GM21717 (cell line): ENCODE results near the gene ZDHHC4.

Experiments
- ATAC-seq: cut with Tn5 transposase; IDR thresholded peaks from one replicate; pipeline ENCODE4 v1.9.1; 2021; ENCODE audit warnings: mild to moderate bottlenecking, moderate library complexity; ENCODE audit not compliant: unreplicated experiment

Gene ZDHHC4

DNA sequence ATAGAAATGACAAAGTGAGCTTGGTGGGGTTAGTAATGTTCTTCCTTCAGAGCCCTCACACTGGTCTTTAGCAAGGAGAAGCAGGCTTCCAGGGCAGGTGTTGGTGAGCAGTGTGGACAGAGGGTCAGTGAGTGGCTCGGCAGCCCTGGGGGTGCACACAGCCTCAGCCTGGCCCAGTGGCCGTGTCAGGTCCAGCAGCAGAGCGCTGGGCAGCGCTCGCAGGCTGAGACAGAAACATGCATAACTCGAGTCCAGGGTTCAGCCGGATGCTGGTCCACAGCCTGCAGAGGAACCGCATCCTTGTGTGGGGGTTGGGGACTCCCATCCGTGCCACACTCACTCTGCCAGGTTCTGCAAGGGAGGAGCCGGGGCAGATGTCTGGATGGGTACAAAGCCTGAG is 27.2 kb downstream of the ZDHHC4 start:
- no peak for ATAC-seq

DNA sequence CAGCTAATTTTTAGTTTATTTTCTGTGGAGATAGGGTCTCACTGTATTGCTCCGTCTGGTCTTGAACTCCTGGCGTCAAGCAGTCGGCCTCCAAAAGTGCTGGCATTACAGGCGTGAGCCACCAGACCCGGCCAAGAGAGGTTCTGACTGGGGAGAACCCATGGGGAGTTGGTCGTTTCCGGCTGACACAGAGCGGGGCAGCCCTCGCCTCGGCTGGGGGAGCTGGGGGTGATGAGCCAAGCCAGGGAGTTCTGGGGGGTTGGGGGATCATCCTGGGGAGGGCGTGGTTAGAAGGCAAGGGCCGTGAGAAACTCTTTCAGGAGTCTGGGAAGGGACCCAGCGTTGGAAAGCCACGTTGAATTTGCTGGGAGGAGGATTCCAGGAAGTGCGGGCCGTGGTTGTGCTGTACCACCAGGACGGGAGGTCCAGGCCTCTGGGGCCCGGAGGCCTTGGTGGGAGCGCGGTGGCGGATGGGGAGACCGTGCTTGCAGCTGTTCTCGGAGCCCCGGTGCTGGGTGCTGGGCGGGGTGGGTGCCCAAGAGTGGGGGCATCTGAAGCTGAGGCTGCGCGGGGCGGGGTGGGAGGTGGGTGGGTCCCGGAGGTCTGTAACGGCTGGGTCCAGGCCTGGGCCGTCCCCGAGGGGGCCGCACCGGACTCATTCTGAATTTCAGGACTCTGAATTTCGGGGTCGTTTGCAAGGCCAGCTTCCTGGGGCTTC is 29.8 kb downstream of the ZDHHC4 start:
- ATAC-seq = no peak

DNA sequence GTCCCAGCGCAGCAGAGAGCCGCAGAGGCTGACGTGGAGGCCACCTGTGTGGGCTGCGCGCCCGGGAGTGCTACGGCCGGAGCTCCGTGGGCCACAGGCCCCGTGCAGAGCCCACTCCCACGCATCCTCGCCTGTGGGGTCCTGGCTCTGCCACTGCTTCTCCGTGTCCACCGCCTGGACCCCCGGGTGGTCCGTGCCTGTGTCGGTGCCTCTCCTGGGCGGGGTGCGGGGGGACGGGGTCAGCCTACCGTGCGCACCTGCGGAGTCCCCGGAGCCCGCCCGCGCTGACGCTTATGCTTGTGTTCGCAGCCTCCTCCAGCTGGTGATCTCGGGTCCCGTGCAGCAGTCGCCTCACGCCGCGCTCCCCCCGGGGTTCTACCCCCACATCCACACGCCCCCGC is 30.4 kb downstream of the ZDHHC4 start:
- no peak for ATAC-seq

DNA sequence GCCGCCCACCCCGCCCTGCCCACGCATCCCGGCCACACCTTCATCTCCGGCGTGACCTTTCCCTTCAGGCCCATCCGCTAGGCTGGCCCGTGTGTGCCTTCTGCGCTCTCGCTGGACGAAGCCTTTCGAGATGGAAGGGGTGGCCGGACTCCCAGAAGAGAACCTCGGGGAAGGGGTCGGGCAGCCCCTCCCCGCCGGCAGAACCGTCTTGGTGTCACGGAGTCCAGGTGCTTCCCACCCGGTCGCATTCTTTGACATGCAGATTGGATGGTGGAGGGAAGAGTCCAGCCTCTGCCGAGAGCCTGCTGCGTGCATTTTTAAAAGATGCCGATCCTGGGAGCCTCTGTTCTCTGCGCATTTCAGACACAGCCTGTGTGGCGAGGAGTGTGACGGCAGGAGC is 30.8 kb downstream of the ZDHHC4 start:
- ATAC-seq = no peak

DNA sequence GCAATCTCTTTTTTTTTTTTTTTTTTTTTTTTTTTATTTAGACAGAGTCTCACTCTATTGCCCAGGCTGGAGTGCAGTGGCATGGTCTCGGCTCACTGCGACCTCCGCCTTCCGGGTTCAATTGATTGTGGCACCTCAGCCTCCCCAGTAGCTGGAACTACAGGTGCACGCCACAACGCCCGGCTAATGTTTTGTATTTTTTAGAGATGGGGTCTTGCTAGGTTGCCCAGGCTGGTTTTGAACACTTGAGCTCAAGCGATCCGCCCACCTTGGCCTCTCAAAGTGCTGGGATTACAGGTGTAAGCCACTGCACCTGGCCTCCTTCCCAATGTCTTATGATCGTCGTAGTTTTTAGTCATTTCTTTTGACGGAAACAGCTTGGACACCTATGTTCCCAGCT is 31.5 kb downstream of the ZDHHC4 start:
- ATAC-seq = no peak

DNA sequence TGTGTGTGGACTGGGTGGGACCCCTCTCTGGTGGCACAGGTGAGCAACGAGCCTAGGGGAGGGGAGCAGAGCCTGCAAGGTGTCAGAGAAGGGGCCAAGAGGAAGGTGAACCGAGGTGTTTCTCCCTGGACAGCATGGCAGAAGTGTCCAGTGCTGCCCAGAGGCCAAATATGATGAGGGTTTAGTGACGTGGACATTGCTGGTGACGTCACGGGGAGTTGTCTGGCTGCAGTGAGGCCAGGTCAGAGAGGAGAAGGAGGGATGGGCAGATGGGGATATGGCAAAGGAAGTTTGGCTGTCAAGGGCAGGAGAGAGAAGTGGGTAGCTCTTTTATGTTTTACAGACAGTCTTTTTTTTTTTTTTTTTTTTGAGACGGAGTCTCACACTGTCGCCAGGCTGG is 35.6 kb downstream of the ZDHHC4 start:
- ATAC-seq = no peak

DNA sequence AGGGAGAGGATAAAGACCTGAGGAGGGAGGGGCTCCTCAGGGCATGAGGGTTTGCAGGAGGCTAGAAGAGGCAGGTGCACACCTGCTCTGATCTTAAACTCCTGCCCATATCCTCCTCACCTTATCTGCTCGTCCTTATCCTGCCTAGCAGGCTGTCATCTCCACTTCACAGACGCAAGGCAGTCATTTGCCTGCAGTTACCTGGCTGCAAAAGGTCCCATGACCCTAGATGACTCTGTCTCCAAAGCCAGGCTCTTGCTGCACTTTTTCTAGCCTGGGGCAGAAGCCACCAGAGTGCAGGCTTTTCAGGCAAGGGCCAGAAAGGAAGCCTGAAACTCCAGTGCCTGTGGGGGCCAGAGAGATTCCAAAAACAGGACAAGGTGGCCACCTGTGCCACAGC is 36.5 kb downstream of the ZDHHC4 start:
- no peak for ATAC-seq

DNA sequence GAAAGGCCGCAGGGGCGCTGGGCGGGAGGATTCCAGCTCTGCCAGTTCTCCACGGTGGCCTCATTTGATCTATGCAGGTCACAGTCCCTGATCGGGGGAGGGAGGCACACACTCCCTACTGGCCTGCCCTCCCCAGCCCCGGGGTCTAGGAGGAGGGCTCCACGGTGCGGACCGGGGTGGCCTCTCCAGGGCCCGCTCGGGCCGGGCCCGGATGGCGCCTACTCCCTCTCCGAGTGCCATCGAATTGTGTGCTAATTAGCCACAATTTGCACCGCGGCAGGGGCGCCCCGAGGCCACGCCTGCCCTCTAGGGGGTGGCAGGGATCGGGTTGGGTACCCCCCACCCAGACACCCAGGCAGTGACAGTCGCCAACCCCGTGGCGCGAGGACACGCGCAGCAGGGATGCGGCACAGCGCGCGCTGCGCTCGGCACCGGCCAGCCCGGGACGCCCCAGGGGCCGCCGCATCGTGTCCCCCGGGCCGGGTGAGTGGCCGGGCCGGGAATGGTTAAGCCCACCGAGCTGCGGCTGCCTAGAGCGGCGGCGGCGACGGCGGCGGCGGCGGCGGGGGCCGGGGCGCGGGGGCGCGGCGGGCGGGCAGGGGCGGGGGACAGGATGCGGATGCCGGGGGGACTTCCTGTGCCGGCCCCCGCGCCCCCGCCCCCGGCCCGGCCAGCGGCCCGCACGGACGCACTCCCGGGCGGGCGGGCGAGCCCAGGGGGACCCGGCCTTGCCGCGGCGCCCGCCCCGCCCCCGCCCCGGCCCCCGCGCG is 37.9 kb downstream of the ZDHHC4 start, which contains the start of gene ZNF853:
ZNF853 (plus strand) TSS at position 658 of the 770 bp plus-strand sequence. CDS start 565 bp downstream, outside the sequence.
- no peak for ATAC-seq

DNA sequence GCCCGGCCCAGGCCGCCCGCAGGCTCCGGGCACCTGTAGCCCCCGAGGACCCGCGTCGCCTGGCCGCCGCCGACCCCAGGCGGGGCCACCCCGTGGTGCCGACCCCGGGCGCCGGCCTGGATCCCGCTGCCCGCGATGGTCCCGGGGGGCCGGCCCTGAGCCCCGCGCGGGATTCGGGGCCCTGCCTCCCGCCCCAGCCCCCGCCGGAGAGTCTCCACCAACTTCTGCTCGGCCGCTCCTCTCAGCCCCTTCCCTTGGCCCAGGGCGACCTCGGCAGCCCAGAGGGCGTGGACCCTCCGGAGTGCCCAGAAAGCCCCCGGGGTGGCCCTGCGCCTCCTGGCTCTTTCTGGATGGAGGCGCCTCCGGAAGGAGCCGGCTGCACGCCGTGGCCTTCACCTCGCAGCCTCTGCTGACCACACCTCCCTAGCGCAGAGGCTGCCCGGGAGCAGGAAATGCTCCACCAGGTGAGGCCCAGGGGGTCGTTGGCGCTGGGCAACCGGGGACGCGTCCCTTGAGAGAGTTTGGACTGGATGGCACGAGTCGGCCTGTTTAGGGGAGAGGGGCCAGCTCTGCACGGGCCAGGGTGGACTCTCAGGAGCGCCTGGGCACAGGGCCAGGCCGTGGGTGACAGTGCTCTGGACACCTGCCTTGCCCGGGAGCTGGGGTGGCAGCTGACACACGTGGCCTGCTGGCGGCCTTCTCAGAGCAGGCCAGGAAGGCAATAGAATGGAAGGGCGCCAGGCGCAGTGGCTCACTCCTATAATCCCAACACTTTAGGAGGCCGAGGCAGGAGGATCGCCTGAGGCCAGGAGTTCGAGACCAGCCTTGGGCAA is 38.7 kb downstream of the ZDHHC4 start:
- ATAC-seq = no peak

DNA sequence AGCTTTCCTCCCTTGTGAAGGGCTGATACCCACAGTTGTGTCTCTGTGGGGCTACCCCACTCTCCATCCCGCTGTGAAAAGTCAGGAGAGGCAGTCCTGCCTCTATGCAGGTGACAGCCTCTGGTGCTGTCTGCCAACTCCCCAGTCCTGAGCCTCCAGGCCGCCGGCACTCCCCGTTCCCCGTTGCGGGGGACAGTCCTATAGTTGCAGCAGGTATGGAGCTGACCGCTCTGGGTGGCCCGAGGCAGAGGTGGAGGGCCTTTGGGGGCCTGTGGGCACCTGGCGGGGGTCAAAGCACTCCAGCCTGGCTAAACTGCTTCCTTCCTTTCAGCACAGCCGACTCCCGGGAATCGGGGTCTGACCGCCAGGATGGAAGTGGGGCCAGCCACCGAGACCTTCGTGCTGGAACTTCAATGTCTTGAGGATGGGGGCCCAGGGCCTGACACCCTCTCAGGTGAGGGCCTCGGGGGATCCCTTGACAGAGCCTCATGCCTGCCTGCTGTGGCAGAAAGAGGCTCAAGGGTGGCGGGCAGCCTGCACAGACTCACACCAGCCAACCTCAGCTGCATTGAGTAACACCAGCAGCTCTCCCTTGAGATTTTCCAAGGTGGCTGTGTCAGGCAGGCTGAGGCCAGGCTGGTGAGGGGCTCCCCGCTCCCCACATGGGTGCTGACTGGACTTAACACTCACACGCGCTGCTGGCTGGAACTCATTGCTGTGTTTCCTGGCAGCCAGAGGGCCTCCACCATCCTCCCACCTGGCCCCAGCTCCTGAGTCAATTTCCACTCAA is 39.8 kb downstream of the ZDHHC4 start:
- ATAC-seq = no peak

DNA sequence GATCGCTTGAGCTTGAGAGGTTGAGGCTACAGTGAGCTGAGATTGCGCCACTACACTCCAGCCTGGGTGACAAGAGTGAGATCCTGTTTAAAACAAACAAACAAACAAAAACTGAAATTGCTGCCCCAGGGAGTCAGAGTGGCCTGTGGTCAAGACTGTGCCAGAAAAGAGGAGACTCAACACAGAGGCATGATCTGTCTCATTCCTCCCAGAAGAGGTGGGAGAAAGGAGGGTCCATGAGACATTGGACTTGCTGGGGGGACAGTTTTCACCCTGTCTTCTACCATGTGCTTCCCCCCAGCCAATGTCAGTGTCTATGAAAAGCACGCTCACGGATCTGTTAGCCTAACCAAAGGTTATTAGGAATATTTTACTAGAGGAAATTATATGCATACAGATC is 41.4 kb downstream of the ZDHHC4 start:
- ATAC-seq = no peak

DNA sequence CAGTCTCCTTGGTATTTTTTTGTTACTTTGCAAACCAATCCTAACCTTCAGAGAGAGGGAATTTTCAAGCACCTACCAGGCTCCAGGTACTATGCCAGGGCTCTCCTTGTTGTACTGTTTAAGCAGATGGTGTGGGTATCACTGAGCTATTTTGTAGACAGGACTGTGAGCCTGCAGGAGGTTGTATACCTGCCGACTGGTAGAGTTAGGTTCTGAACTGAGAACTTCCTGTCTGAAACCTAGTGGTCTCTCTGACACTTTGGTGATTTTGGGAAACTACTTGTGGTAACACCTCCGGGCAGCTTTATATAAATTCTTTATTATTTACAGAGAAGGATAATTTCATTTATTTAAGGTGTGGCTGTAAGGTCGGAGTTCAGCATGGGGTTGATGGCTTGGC is 42.7 kb downstream of the ZDHHC4 start:
- no peak for ATAC-seq

DNA sequence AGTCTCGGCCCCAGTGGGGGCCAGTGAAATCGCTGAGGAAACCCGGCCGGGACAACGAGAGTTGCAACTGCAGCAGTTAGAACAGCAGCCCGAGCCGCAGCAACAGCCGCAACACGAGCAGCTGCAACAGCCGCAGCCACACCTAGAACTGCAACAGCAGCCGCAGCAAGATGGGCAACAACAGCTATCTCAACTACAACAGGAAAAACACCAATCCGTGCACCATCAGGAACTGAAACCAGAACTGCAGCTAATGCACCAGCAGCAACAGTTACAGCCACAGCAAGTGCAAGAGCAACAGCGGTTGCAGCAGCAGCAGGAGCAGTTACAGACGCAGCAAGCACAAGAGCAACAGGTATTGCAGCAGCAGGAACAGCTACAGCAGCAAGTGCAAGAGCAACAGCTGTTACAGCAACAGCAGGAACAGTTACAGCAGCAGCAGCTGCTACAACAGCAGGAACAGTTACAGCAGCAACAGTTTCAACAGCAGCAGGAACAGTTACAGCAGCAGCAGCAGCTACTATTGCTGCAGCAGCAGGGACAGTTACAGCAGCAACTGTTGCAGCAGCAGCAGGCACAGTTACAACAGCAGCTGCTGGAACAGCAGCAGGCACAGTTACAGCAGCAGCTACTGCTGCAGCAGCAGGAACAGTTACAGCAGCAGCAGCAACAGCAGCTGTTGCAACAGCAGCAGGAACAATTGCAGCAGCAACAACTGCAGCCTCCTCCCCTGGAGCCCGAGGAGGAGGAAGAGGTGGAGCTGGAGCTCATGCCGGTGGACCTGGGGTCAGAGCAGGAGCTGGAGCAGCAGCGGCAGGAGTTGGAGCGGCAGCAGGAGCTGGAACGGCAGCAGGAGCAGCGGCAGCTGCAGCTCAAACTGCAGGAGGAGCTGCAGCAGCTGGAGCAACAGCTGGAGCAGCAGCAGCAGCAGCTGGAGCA is 44.2 kb downstream of the ZDHHC4 start:
- no peak for ATAC-seq

DNA sequence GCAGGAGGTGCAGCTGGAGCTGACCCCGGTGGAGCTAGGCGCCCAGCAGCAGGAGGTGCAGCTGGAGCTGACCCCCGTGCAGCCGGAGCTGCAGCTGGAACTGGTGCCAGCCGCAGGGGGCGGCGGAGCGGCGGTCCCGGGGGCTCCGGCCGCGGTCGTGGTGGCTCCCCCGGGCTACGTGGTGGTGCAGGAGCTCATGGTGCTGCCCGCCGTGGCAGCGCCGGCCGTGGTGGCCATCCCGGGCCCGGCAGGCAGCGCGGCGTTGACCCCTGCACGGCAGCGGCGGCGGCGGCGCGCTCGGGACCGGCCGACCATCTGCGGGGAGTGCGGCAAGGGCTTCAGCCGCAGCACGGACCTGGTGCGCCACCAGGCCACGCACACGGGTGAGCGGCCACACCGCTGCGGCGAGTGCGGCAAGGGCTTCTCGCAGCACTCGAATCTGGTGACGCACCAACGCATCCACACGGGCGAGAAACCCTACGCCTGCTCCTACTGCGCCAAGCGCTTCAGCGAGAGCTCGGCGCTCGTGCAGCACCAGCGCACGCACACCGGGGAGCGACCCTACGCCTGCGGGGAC is 45.0 kb downstream of the ZDHHC4 start:
- no peak for ATAC-seq

DNA sequence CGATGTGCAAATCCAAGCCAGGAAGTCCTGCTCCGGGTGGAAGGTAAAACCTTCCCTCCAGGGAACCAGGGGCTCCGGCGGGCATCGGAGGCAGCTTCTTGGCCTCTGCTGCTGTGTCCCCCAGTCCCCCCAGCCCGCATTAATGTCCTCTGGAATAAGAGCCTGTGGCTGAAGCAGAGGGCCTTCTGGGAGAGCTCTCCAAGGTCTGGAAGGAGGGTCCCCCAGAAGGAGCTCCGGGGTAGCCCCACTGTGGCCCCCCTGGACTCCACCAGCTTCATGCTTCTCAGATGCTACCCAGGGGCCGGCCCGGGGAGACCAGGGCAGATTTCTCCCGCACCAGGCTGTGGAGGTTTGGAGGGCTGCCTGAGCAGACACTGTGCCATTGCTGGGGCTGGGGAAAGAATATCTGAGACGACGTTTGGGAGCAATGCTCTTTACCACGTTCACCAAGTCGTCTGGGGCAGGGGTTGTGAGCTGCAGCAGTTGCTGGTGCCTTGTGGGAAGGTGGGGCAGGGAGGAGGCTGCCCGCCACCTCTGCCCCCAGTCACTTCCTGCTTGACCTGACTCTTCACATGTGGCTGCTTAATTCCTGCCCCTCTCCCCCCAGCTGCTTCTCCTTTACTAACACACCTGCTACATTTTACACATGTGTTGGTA is 46.5 kb downstream of the ZDHHC4 start:
- no peak for ATAC-seq

DNA sequence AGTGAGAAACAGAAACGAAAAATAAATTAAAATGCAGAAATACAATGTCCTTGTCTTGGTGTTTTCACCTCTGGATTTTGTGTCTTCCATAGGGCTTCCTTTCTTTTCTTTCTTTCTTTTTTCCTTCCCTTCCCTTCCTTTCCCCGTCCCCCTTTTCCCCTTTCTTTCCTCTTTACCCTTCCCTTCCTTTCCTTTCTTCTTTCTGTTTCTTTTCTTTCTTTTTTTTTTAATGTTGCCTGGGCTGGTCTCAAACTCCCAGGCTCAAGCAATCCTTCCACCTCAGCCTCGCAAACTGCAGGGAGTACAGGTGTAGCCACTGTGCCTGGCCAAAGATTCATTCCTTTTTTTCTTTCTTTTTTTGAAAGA is 47.0 kb downstream of the ZDHHC4 start:
- no peak for ATAC-seq

DNA sequence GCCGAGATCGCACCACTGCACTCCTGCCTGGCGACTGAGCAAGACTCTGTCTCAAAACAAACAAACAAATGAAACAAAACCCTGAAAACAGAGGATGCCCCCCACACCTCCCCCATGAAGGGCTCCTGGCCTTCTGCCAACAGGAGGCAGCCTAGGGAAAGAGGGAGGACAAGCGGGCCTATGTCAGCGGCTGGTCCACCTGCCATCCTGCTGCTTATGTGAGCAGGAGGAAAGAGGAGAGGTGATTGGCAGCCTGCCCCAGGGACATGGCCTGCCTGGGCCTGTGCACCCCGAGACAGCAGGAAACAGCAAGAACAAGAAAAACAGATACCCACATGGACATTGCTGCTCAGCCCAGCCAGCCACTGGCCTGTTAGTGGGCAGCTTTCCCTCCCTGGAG is 50.8 kb downstream of the ZDHHC4 start:
- no peak for ATAC-seq

DNA sequence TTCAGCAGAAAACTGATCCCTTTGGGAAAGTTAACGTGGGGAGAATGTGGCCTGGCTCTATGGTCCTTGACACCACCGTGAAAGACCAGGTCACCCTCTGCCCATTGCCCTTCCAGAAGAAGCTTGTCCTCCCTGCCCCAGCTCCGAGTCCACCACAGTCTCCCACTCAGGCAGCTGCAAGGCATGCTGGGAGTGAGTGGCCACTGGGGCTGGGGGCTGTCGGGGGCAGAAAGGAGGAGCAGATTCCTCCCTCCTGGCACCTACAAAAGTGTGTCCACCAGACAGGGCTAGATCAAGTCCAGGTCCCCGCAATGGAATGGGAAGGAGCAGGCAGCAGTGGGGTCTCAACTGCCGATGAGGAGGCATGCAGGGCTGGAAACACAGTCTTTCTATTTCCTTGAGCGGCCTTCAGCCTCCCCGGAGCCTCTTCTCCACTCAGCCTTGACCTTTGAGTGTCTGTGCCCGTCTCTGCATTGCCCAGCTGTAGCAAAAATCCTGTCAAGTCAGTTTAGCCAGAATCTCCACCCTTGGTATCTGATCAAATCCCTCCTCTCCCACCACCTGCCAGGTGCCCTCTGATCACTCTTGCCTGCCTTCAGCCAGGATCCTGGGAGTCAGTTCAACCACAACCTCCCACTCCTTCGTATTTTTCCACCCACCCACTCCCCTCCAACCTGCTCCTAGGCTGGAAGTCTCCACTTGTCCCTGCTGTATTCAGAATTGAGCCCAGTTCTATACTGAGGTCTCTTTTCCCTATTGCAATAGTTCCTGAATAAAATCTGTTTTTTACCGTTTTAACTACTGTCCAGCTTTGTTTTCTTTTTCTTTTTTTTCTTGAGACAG is 53.0 kb downstream of the ZDHHC4 start:
- ATAC-seq = no peak
